GM12872 (cell line): ENCODE measurements around the gene ANTKMT.

Experiments
- CTCF ChIP-seq: IDR thresholded peaks from 3 replicates; pipeline ENCODE4 v1.5.1; 2011; ENCODE audit warnings: low read depth, mild to moderate bottlenecking, low read length, moderate library complexity; ENCODE audit not compliant: insufficient read depth

Gene ANTKMT

GRCh38 chr16:678858-679813 lies 41.8 kb upstream of the ANTKMT start:
- TF ChIP-seq CTCF: no peak

- no peak for TF ChIP-seq CTCF
Observed at GRCh38 chr16:679814-680624, 40.9 kb upstream of the ANTKMT start, which contains the start of gene STUB1. Gene STUB1 (plus strand): TSS chr16:680410. CDS start chr16:680526, 116 bp downstream.

- TF ChIP-seq CTCF: no peak
Observed at GRCh38 chr16:680625-680945, 40.4 kb upstream of the ANTKMT start.

GRCh38 chr16:680967-681745 lies 39.8 kb upstream of the ANTKMT start:
- TF ChIP-seq CTCF: no peak; the same call in 2 of the 3 replicates

- no peak for TF ChIP-seq CTCF
Observed at GRCh38 chr16:681746-682427, 39.1 kb upstream of the ANTKMT start.

GRCh38 chr16:682493-683395 lies 38.2 kb upstream of the ANTKMT start:
- no peak for TF ChIP-seq CTCF
